Naive thymus-derived CD4-positive, alpha-beta T cell (primary cell): ENCODE measurements around the gene PPP4R3A. TPM values are rescaled to one million over a fixed set of nuclear protein-coding genes. Genes with fewer than 3 reads are reported as not detected.
"Not testable (repeated sequence)": the region's sequence is repeated elsewhere in the genome, so short reads cannot be mapped to it uniquely, and the experiment has no call there.

Experiments used
- ATAC-seq: fragments of 150-1000 bp; cut with Tn5 transposase; 2 replicates; pipeline ENCODE4 v1.10.0; 2021; ENCODE audit warnings: mild to moderate bottlenecking, moderate library complexity
- CTCF ChIA-PET: fragments of 350-600 bp; sonication (Branson Sonifier 250); formaldehyde crosslinking; loops from one replicate; lab custom pipeline; 2021; ENCODE audit warnings: antibody characterized with exemption; lab: Charles Lee
- POLR2A ChIA-PET: fragments of 350-600 bp; sonication (Branson Sonifier 250); formaldehyde crosslinking; loops from one replicate; lab custom pipeline; 2021; ENCODE audit warnings: antibody characterized with exemption, inconsistent platforms; lab: Charles Lee
- DNase-seq, 9 donors: peaks; one replicate each; pipeline versions ENCODE4 v3.0.0 to v3.0.0-alpha.2; 2020 to 2022; ENCODE audit warnings: mixed read lengths in 1 of 9
- H3K27ac ChIP-seq: one replicate; pipeline ENCODE4 v1.7.0; 2013; ENCODE audit warnings: mild to moderate bottlenecking, low read depth, low read length, moderate library complexity
- H3K27me3 ChIP-seq, 2 donors: one replicate each; pipeline ENCODE4 v1.7.0; 2013; ENCODE audit warnings: low read length in 2 of 2, mild to moderate bottlenecking in 2 of 2, moderate library complexity in 2 of 2; ENCODE audit not compliant: control insufficient read depth in 2 of 2, insufficient read depth in 2 of 2
- H3K36me3 ChIP-seq, 3 experiments: 1 replicate in 2 of 3; 2 replicates in 1 of 3; pipeline ENCODE4 v1.7.0; 2013; ENCODE audit warnings: low read length in 3 of 3, mild to moderate bottlenecking in 3 of 3, moderate library complexity in 1 of 3; ENCODE audit not compliant: insufficient read depth in 3 of 3, control insufficient read depth in 2 of 3
- H3K4me1 ChIP-seq, 2 donors: one replicate each; pipeline ENCODE4 v1.7.0; 2013; ENCODE audit warnings: low read length in 2 of 2, mild to moderate bottlenecking in 2 of 2, moderate library complexity in 1 of 2; ENCODE audit not compliant: control insufficient read depth in 2 of 2, insufficient read depth in 2 of 2
- H3K4me3 ChIP-seq: 2 replicates; pipeline ENCODE4 v1.7.0; 2013; ENCODE audit warnings: mild to moderate bottlenecking, low read length
- H3K9me3 ChIP-seq, 3 experiments: 1 replicate in 2 of 3; 2 replicates in 1 of 3; pipeline ENCODE4 v1.7.0; 2013; ENCODE audit warnings: low read length in 3 of 3; ENCODE audit not compliant: control insufficient read depth in 2 of 3
- H3K27ac Mint-ChIP-seq, 9 donors: one replicate each; pipeline ENCODE4 v1.8.0; 2020 to 2022; ENCODE audit warnings: mixed read lengths in 9 of 9, mild to moderate bottlenecking in 8 of 9, moderate library complexity in 5 of 9, inconsistent platforms in 2 of 9
- H3K27me3 Mint-ChIP-seq, 5 donors: one replicate each; pipeline ENCODE4 v1.8.0; 2021 to 2022; ENCODE audit warnings: mixed read lengths in 5 of 5, mild to moderate bottlenecking in 1 of 5
- H3K36me3 Mint-ChIP-seq, 5 donors: one replicate each; pipeline ENCODE4 v1.8.0; 2020 to 2022; ENCODE audit warnings: mixed read lengths in 5 of 5, mild to moderate bottlenecking in 3 of 5, inconsistent platforms in 1 of 5
- H3K4me1 Mint-ChIP-seq, 7 donors: one replicate each; pipeline ENCODE4 v1.8.0; 2020 to 2022; ENCODE audit warnings: mixed read lengths in 7 of 7, mild to moderate bottlenecking in 3 of 7, inconsistent platforms in 1 of 7
- H3K4me3 Mint-ChIP-seq, 10 donors: one replicate each; pipeline ENCODE4 v1.8.0; 2020 to 2022; ENCODE audit warnings: mild to moderate bottlenecking in 10 of 10, mixed read lengths in 10 of 10, moderate library complexity in 6 of 10, inconsistent platforms in 2 of 10
- H3K9me3 Mint-ChIP-seq, 11 donors: one replicate each; pipeline ENCODE4 v1.8.0; 2020 to 2022; ENCODE audit warnings: mixed read lengths in 11 of 11, mild to moderate bottlenecking in 4 of 11, inconsistent platforms in 1 of 11, moderate library complexity in 1 of 11
- intact Hi-C, 2 donors: fragments of 100-400 bp; cut with micrococcal nuclease; formaldehyde crosslinking; loops; one replicate each; pipeline ENCODE4 v1.15.1; 2023
- polyA plus RNA-seq, 2 donors: library from polyadenylated mRNA; unstranded; fragments of 300-500 nt; fragmentation: Illumina TruSeq; gene quantifications; one replicate each; pipeline ENCODE4 v1.2.3, GENCODE V29; 2021
- total RNA-seq, 6 experiments: library from RNA in 5 of 6; stranded (reverse) in 5 of 6; gene quantifications; 1 replicate in 5 of 6; 2 replicates in 1 of 6; pipeline ENCODE4 v1.2.3 and lab custom pipeline; 2021 to 2026

PPP4R3A gene
- total and polyA plus RNA-seq, 7 experiments from 2014 or later, result 81.5 to 214 (median 156) TPM

DNA sequence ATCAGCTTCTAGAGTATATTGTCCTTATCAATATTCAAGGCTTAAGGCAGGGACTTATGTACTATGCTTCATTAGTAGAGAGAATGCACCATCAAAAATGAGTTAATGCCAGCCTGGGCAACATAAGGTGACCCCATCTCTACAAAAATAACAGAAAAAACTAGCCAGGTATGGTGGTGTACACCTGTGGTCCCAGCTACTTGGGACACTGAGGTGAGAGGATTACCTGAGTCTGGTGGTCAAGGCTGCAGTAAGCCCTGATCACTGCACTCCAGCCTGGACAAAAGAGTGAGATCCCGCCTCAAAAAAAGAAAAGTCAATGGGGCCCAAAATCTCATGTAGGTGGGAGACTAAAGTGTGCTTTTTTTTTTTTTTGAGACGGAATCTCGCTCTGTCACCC, 8.8 kb downstream of the PPP4R3A start:
- ATAC-seq (no peak), DNase-seq (no peak)
- Histone ChIP-seq H3K9me3 (no peaks in the 10 kb centered on the region), H3K27me3 (no peaks in the 10 kb centered on the region), H3K36me3 (peaks cover 0 to 27% (median 6%) of the 10 kb centered on the region in 3 experiments), H3K4me3 (no peak overlapping the region), H3K27ac (no peak overlapping the region), H3K4me1 (peaks cover 24 to 66% of the 10 kb centered on the region in 2 donors)
- intact Hi-C loops, result loop anchor here in 1 of 2 donors (10.0 kb wide), 1 partner anchor 413 kb away; no protein-coding TSS in a partner anchor
- Mint-ChIP-seq H3K9me3 (peaks cover 0 to 2% (median 0%) of the 10 kb centered on the region in 11 donors), H3K4me3 (peak overlapping the region in 8 of 10 donors; percentile 5 to 58 (median 38)), H3K27ac (no peak overlapping the region), H3K4me1 (peaks cover 51 to 92% (median 78%) of the 10 kb centered on the region in 7 donors), H3K27me3 (no peaks in the 10 kb centered on the region), H3K36me3 (peaks cover 0 to 41% (median 37%) of the 10 kb centered on the region in 5 donors)
- CTCF ChIA-PET, result interaction anchor here (1.1 kb wide), 1 partner anchor 178 kb away, joined by 3 read pairs; no protein-coding TSS in a partner anchor
- POLR2A ChIA-PET, result interaction anchor here (0.6 to 1.2 kb wide), 2 partner anchors 9 to 362 kb away, joined by 3 to 5 read pairs; partner anchors contain the start of gene PPP4R3A

DNA sequence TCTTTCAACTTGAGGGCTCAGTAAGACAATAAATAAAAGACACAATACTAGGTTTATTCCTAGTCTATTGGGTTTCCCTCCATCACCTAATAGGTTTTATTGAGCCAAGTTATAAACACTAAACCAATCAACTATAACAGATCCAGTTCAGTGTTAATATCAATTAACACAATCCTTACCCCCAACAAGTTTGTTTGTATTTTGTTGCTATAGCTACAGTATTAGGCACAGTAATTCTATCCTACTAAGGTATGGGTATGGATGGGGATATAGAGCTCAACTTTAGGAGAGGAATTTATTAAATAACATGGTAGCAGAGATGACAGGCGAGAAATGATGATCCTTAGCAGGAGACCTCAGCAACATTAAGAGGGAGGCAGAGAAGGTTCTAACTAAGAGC, 13.3 kb downstream of the PPP4R3A start:
- no peaks in the 10 kb centered on the region for H3K9me3 ChIP-seq
- Mint-ChIP-seq H3K9me3 (peaks cover 0 to 2% (median 0%) of the 10 kb centered on the region in 11 donors), H3K4me1 (peaks cover 61 to 94% (median 76%) of the 10 kb centered on the region in 7 donors), H3K36me3 (peaks cover 0 to 26% (median 21%) of the 10 kb centered on the region in 5 donors), H3K27ac (peak overlapping the region; percentile 30 to 90 (median 75)), H3K27me3 (no peaks in the 10 kb centered on the region), H3K4me3 (peak overlapping the region; percentile 40 to 88 (median 67))
- H3K27me3 ChIP-seq, result no peaks in the 10 kb centered on the region
- no peak for DNase-seq
- ChIA-PET POLR2A (interaction anchor here (0.6 to 1.5 kb wide), 2 partner anchors 13 to 1103 kb away, joined by 3 to 4 read pairs; partner anchors contain the start of gene PPP4R3A), CTCF (interaction anchor here (0.5 kb wide), 1 partner anchor 17 kb away, joined by 5 read pairs; no protein-coding TSS in a partner anchor)
- ATAC-seq, result no peak
- H3K4me1 ChIP-seq, result peaks cover 47 to 60% of the 10 kb centered on the region in 2 donors
- intact Hi-C loops, result no loop called here
- H3K36me3 ChIP-seq, result no peaks in the 10 kb centered on the region
- H3K4me3 ChIP-seq, result no peak overlapping the region
- H3K27ac ChIP-seq, result peak overlapping the region; percentile 34

DNA sequence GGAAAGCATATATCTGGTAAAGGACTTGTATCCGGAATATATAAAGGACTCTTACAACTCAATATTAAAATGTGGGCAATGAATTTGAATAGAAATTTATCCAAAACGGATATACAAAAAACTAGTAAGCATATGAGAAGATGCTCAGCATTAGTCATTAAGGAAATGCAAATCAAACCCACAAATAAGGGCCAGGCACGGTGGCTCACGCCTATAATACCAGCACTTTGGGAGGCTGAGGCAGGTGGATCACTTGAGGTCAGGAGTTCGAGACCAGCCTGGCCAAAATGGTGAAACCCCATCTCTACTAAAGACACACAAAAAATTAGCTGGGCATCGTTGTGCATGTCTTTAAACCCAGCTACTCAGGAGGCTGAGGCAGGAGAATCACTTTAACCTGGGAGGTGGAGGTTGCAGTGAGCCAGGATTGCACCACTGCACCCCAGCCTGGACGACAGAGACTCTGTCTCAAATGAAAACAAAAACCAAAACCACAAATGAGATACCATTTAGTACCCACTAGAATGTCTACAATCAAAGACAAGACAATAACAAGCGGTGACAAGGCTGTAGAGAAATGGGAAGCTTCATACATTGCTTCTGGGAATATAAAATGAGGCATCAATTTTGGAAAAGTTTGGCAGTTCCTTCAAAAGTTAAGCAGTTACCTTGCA, 15.6 kb downstream of the PPP4R3A start:
- POLR2A ChIA-PET, result not testable (repeated sequence)

DNA sequence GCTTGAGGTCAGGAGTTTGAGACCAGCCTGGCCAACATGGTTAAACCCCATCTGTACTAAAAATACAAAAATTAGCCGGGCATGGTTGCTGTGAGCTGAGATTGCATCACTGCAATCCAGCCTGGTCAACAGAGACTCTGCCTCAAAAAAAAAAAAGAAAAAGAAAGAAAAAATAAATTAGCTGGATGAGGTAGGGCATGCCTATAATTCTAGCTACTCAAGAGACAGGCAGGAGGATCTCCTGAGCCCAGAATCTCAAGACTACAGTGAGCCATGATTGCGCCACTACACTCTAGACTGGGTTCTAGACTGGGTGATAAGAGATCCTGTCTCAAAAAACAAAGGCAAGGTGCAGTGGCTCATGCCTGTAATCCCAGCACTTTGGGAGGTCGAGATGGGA, 16.9 kb downstream of the PPP4R3A start:
- Mint-ChIP-seq H3K4me1 (peaks cover 50 to 85% (median 70%) of the 10 kb centered on the region in 7 donors), H3K9me3 (peaks cover 0 to 2% (median 0%) of the 10 kb centered on the region in 11 donors), H3K36me3 (peaks cover 4 to 33% (median 14%) of the 10 kb centered on the region in 5 donors), H3K27ac (peak overlapping the region in 1 of 9 donors; percentile 9), H3K27me3 (no peaks in the 10 kb centered on the region), H3K4me3 (peak overlapping the region in 3 of 10 donors; percentile 39 to 73 (median 54))
- ChIA-PET POLR2A (no interaction called here), CTCF (no interaction called here)
- no peak for ATAC-seq
- Histone ChIP-seq H3K27ac (no peak overlapping the region), H3K9me3 (no peaks in the 10 kb centered on the region), H3K4me1 (peaks cover 38 to 49% of the 10 kb centered on the region in 2 donors), H3K4me3 (no peak overlapping the region), H3K36me3 (peaks cover 4 to 7% (median 6%) of the 10 kb centered on the region in 3 experiments), H3K27me3 (no peaks in the 10 kb centered on the region)
- intact Hi-C loops, result no loop called here
- DNase-seq, result no peak

More for the DNA sequence above, 15.6 kb downstream of the PPP4R3A start:
- H3K9me3 ChIP-seq, intact Hi-C loops, H3K27me3 Mint-ChIP-seq, H3K36me3 ChIP-seq, H3K4me3 ChIP-seq, H3K27me3 ChIP-seq, H3K27ac ChIP-seq, CTCF ChIA-PET, H3K9me3 Mint-ChIP-seq, DNase-seq: not testable (repeated sequence)
- peaks cover 38 to 49% of the 10 kb centered on the region in 2 donors for H3K4me1 ChIP-seq
- ATAC-seq, result peak; percentile 65
- H3K4me1 Mint-ChIP-seq, result peaks cover 52 to 85% (median 67%) of the 10 kb centered on the region in 7 donors
- peak overlapping the region; percentile 41 to 87 (median 62) for H3K27ac Mint-ChIP-seq
- H3K36me3 Mint-ChIP-seq, result peaks cover under 1 to 28% (median 13%) of the 10 kb centered on the region in 5 donors
- H3K4me3 Mint-ChIP-seq, result peak overlapping the region; percentile 53 to 88 (median 63)

DNA sequence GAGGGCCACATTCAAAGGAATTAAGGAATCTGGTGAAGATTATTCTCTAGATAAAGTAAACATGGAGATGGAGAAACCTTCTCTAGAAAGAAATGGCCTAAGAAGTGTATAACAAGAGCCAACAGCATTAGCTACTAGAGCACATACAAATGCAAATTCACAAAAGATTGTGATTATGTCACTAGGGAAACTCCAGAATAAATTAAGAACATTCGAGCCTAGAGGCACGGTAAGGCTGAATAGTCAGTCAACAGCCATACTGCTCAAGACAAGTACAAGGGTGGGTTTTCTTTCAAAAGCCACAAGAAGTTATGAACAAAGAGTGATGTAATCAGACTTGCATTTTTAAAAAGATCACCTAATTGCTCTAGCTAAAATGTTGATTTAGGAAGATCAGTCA, 25.4 kb downstream of the PPP4R3A start:
- Histone ChIP-seq H3K9me3 (no peaks in the 10 kb centered on the region), H3K36me3 (peaks cover 14 to 74% (median 39%) of the 10 kb centered on the region in 3 experiments), H3K27me3 (no peaks in the 10 kb centered on the region), H3K4me3 (no peak overlapping the region), H3K4me1 (peaks cover 0 to 4% of the 10 kb centered on the region in 2 donors), H3K27ac (peak overlapping the region; percentile 37)
- no peaks in the 10 kb centered on the region for H3K9me3 Mint-ChIP-seq
- intact Hi-C loops, result loop anchor here in 1 of 2 donors (2.0 to 10.0 kb wide), 4 partner anchors 14 to 510 kb away; no protein-coding TSS in a partner anchor
- H3K27me3 Mint-ChIP-seq, result no peaks in the 10 kb centered on the region
- DNase-seq (no peak), ATAC-seq (peak; percentile 52)
- peaks cover 31 to 66% (median 33%) of the 10 kb centered on the region in 5 donors for H3K36me3 Mint-ChIP-seq
- H3K4me1 Mint-ChIP-seq, result peaks cover 21 to 83% (median 79%) of the 10 kb centered on the region in 7 donors
- H3K4me3 Mint-ChIP-seq, result peak overlapping the region in 1 of 10 donors; percentile 1
- H3K27ac Mint-ChIP-seq, result peak overlapping the region in 7 of 9 donors; percentile 16 to 75 (median 57)
- CTCF ChIA-PET, result no interaction called here
- POLR2A ChIA-PET, result no interaction called here

DNA sequence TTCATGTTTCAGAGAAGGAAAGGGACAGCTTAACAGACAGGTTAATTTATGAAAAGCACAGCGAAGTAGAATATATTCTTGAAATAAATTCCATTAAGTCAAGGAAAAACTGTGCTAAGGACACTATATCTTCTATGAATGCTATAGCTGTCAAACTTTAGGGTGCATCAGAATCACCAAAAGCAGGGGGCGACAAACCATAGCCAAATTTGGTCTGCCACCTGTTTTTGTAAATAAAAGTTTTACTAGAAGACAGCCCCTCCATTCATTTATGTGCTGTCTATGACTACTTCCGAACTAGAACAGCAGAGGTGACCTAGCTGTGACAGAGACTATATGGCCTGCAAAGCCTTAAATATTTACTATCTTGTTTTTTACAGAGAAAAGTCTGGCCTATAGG, 25.9 kb downstream of the PPP4R3A start:
- H3K27me3 ChIP-seq, result no peaks in the 10 kb centered on the region
- H3K36me3 ChIP-seq, result peaks cover 17 to 76% (median 37%) of the 10 kb centered on the region in 3 experiments
- Mint-ChIP-seq H3K4me1 (peaks cover 24 to 81% (median 78%) of the 10 kb centered on the region in 7 donors), H3K27me3 (no peaks in the 10 kb centered on the region), H3K27ac (peak overlapping the region in 7 of 9 donors; percentile 25 to 85 (median 61)), H3K36me3 (peaks cover 28 to 63% (median 33%) of the 10 kb centered on the region in 5 donors), H3K4me3 (no peak overlapping the region), H3K9me3 (no peaks in the 10 kb centered on the region)
- DNase-seq (no peak), ATAC-seq (no peak)
- intact Hi-C loops, result loop anchor here in 1 of 2 donors (2.0 to 10.0 kb wide), 4 partner anchors 13 to 511 kb away; no protein-coding TSS in a partner anchor
- no peaks in the 10 kb centered on the region for H3K9me3 ChIP-seq
- peak overlapping the region; percentile 37 for H3K27ac ChIP-seq
- ChIA-PET CTCF (no interaction called here), POLR2A (interaction anchor here (0.6 kb wide), 1 partner anchor 167 kb away, joined by 3 read pairs; no protein-coding TSS in a partner anchor)
- H3K4me1 ChIP-seq, result peaks cover 0 to 4% of the 10 kb centered on the region in 2 donors
- no peak overlapping the region for H3K4me3 ChIP-seq
